Left ventricle myocardium inferior (tissue), 1 donor: ENCODE data around the gene UBE2Q1. TPM values are rescaled to one million over a fixed set of nuclear protein-coding genes. Genes with fewer than 3 reads are reported as not detected.
A peak's percentile ranks its signal among the peaks of the same experiment; 100 is the strongest.

Source experiments
- DNase-seq: peaks from one replicate; pipeline ENCODE4 v3.0.0-alpha.2; 2020
- H3K27ac ChIP-seq: fragments of 200-600 bp; replicated peaks from 2 replicates; pipeline ENCODE4 v1.8.0; 2021
- H3K27me3 ChIP-seq: fragments of 200-600 bp; 2 replicates; pipeline ENCODE4 v1.8.0; 2021; ENCODE audit warnings: low read depth
- H3K36me3 ChIP-seq: fragments of 200-600 bp; 2 replicates; pipeline ENCODE4 v1.8.0; 2021
- H3K4me1 ChIP-seq: fragments of 200-600 bp; 2 replicates; pipeline ENCODE4 v1.8.0; 2021
- H3K4me3 ChIP-seq: fragments of 200-600 bp; 2 replicates; pipeline ENCODE4 v1.8.0; 2021; ENCODE audit warnings: mild to moderate bottlenecking, moderate library complexity
- H3K9me3 ChIP-seq: fragments of 200-600 bp; replicated peaks from 2 replicates; pipeline ENCODE4 v1.8.0; 2021
- intact Hi-C: fragments of 100-400 bp; cut with micrococcal nuclease; formaldehyde crosslinking; loops from one replicate; pipeline ENCODE4 v1.11.0; 2022
- total RNA-seq: library from RNA; stranded (reverse); fragmentation: NEBNext Ultra II Directional; extraction: Animal tissue kit (Norgen Biotek cat#: 25700); gene quantifications from one replicate; pipeline ENCODE4 v1.2.1, GENCODE V29; 2021
- TF ChIP-seq, protein P1 (sequence below): fragments of 200-600 bp; IDR thresholded peaks from 2 replicates; pipeline ENCODE4 v1.8.0; 2021; ENCODE audit warnings: antibody characterized with exemption, mild to moderate bottlenecking, borderline replicate concordance
- donor health status: DM: no; HTN: yes; CAD: no; lungs with severe emphysema.

The UBE2Q1 gene
- total RNA-seq, 1 donor from 2014 or later: 57.0 TPM

DNA sequence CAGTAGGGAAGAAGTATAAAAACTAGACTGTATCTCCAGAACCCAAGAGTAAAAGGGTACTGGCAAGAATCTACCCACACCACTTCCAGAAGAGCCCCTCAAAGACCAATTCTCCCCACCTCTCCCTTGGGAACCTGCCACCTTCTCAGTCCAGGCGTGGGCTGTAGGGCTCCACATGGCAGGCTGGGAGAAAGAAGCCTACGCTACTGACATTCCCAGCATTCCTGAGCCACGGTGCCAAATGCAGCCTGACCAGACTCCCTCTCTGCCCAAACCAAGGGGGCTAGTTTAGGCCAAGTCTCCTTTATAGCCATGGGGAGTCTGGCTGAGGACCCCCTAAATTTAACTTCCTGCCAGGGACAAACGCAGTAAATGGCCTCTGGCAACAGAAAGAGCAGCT, 2.0 kb downstream of the UBE2Q1 start:
- peaks cover 54% of the 10 kb centered on the region for H3K4me1 ChIP-seq
- TF ChIP-seq, protein P1, sequence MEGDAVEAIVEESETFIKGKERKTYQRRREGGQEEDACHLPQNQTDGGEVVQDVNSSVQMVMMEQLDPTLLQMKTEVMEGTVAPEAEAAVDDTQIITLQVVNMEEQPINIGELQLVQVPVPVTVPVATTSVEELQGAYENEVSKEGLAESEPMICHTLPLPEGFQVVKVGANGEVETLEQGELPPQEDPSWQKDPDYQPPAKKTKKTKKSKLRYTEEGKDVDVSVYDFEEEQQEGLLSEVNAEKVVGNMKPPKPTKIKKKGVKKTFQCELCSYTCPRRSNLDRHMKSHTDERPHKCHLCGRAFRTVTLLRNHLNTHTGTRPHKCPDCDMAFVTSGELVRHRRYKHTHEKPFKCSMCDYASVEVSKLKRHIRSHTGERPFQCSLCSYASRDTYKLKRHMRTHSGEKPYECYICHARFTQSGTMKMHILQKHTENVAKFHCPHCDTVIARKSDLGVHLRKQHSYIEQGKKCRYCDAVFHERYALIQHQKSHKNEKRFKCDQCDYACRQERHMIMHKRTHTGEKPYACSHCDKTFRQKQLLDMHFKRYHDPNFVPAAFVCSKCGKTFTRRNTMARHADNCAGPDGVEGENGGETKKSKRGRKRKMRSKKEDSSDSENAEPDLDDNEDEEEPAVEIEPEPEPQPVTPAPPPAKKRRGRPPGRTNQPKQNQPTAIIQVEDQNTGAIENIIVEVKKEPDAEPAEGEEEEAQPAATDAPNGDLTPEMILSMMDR: no peak
- H3K4me3 ChIP-seq: peak overlapping the region; percentile 98
- H3K27ac ChIP-seq: peak overlapping the region; percentile 96
- peak; percentile 41 for DNase-seq
- H3K36me3 ChIP-seq: peaks cover 44% of the 10 kb centered on the region
- H3K27me3 ChIP-seq: no peaks in the 10 kb centered on the region
- no peaks in the 10 kb centered on the region for H3K9me3 ChIP-seq
- intact Hi-C loops: no loop called here

DNA sequence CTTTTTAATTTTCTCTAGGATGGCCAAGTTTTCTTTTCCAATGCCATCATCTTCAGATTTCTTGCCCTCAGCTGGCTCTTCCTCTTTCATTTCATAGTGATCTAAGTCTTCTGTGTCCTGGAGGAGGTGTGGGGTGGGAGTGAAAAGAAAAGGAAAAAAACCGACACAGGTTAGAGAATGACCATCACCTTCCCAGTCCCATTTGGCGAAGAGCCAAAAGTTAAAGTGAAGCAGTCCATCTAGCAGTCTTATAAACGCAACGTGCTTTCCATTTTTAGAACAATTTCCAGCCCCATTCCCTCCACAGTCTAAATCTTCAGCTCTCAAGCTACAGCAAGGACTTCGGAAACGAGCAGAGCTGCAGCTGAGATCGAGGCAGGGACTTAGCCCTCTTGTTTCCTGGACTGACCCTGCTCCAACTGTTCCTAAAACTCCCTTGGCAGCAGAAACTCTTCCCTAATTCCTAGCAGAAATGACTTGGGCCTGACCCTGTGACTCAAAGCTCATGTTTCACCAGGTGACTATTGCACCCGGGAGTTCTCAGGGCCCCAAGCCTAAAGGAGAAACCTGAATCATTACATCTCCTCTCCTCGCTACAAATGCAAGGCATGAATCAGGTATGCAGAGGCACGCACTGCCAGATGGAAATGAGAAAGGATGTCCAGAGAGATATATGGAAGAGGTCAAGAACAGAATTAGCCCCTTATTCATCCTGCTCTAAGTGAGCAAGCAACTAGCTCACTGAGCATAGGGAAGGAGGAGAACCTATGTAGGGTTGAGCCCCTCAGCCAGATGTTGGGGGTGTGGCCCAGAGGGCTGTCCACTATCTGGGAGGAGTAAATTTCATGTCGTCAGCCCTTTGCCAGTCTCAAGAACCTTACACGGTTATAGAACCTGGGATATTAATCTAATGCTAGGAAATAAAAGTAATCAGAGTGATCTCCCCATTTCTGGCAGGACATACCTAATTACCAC, 5.1 kb downstream of the UBE2Q1 start:
- Histone ChIP-seq H3K9me3 (no peaks in the 10 kb centered on the region), H3K4me3 (no peak overlapping the region), H3K27ac (no peak overlapping the region), H3K36me3 (peaks cover 75% of the 10 kb centered on the region), H3K27me3 (no peaks in the 10 kb centered on the region), H3K4me1 (peaks cover 58% of the 10 kb centered on the region)
- no peak for DNase-seq
- TF ChIP-seq, protein P1: no peak
- intact Hi-C loops: no loop called here

DNA sequence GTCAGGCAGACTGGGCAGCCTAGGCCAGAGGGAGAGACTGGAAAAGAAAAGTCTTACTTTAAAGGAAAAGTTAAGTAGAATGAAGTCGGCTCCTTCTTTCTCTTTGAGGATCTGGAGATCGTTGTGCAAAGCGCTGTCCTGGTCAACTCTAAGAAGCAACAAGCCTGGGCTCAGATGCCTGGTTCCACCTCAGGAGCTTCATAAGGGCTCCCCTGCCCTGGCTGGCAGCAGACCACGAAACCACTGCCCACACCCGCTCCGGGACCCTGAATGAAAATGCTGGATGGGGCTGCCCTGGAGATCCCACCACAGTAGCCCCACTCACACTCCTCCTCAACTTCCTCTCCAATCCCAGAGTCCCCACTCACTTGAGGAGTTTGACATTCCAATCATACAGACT, 6.4 kb downstream of the UBE2Q1 start:
- H3K27ac ChIP-seq: no peak overlapping the region
- TF ChIP-seq, protein P1: no peak
- intact Hi-C loops: no loop called here

DNA sequence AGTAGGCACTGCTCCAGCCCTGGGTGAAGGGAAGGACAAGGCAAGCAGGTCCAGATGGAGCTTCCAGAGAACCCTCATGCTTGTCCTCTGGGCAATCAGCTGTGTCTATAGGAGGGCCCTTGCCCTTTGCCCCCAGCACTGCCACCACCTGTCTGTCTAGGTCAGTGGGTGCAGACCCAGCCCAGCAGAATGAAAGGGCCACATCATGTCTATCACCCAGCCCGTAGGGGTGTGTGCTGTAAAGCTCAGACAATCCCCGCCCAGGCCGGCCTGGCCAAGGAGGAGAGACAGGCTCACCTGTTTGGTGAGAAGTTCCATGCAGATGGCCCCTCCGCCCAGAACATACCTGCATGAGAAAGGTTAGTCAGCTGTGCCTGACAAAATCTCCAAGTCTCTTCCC, 7.0 kb downstream of the UBE2Q1 start:
- no peak for DNase-seq
- Histone ChIP-seq H3K4me3 (no peak overlapping the region), H3K36me3 (peaks cover 76% of the 10 kb centered on the region), H3K9me3 (no peaks in the 10 kb centered on the region), H3K27me3 (no peaks in the 10 kb centered on the region), H3K4me1 (peaks cover 52% of the 10 kb centered on the region), H3K27ac (no peak overlapping the region)
- intact Hi-C loops: no loop called here
- TF ChIP-seq, protein P1: no peak

More for the DNA sequence above, 6.4 kb downstream of the UBE2Q1 start:
- no peak for DNase-seq
- Histone ChIP-seq H3K4me1 (peaks cover 58% of the 10 kb centered on the region), H3K4me3 (no peak overlapping the region), H3K27me3 (no peaks in the 10 kb centered on the region), H3K9me3 (no peaks in the 10 kb centered on the region), H3K36me3 (peaks cover 76% of the 10 kb centered on the region)

DNA sequence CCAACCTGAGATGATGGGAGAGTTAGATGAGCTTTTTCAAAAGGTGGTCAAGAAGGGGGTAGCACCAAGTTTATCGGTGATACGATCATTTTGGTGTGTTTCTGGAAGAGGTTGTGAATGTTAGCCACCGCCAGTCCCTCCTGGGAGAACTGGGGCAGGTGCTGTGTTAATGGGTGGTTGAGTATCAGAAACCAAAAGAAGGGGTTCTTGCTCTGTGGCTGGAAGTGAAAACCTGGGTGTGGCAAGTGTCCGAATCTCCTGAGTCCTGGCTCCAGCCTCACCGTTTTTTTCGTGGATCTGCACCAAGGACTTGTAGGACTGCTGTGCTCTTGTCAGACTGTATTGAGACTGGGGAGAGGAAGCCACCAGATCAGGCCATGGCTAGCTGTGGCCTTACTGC, 7.8 kb downstream of the UBE2Q1 start:
- no peaks in the 10 kb centered on the region for H3K9me3 ChIP-seq
- peaks cover 74% of the 10 kb centered on the region for H3K36me3 ChIP-seq
- H3K4me1 ChIP-seq: peaks cover 44% of the 10 kb centered on the region
- H3K27ac ChIP-seq: no peak overlapping the region
- H3K27me3 ChIP-seq: no peaks in the 10 kb centered on the region
- intact Hi-C loops: no loop called here
- TF ChIP-seq, protein P1: no peak
- no peak overlapping the region for H3K4me3 ChIP-seq
- DNase-seq: no peak
